ENCODE results near the gene PRR29.
"Not testable (repeated sequence)": the region's sequence is repeated elsewhere in the genome, so short reads cannot be mapped to it uniquely, and the experiment has no call there.

Gene PRR29

GRCh38 chr17:64016974-64017373 is 18.8 kb downstream of the PRR29 start:
- no peak for DNase-seq

- DNase-seq: no peak
Measured at GRCh38 chr17:64017381-64017980, 19.3 kb downstream of the PRR29 start.

- DNase-seq: not testable (repeated sequence)
Measured at GRCh38 chr17:64019551-64019961, 21.4 kb downstream of the PRR29 start.

- DNase-seq: no peak
Measured at GRCh38 chr17:64020056-64020766, 22.1 kb downstream of the PRR29 start, which contains the start of gene ICAM2. Gene ICAM2 (minus strand): TSS chr17:64020633. CDS start chr17:64006691, 13,942 bp downstream.

- no peak for DNase-seq
Measured at GRCh38 chr17:64022611-64023063, 24.5 kb downstream of the PRR29 start.

GRCh38 chr17:64024215-64024654 is 26.1 kb downstream of the PRR29 start:
- DNase-seq: no peak

- no peak for DNase-seq
Measured at GRCh38 chr17:64024781-64025731, 26.9 kb downstream of the PRR29 start.

- peak; percentile 80 for DNase-seq
Measured at GRCh38 chr17:64025732-64026294, 27.7 kb downstream of the PRR29 start.

GRCh38 chr17:64028874-64029464 is 30.8 kb downstream of the PRR29 start:
- DNase-seq: peak; percentile 59

GRCh38 chr17:64032081-64032480 is 33.9 kb downstream of the PRR29 start:
- DNase-seq: no peak

- DNase-seq: no peak
Measured at GRCh38 chr17:64036198-64036922, 38.2 kb downstream of the PRR29 start.

- DNase-seq: no peak
Measured at GRCh38 chr17:64037180-64037579, 39.0 kb downstream of the PRR29 start.

GRCh38 chr17:64037802-64038201 is 39.7 kb downstream of the PRR29 start:
- DNase-seq: no peak

GRCh38 chr17:64038331-64039105 is 40.4 kb downstream of the PRR29 start:
- DNase-seq: no peak

GRCh38 chr17:64039106-64039400 is 40.9 kb downstream of the PRR29 start:
- no peak for DNase-seq

GRCh38 chr17:64040206-64040605 is 42.1 kb downstream of the PRR29 start:
- no peak for DNase-seq

GRCh38 chr17:64041912-64042311 is 43.8 kb downstream of the PRR29 start:
- no peak for DNase-seq

- no peak for DNase-seq
Measured at GRCh38 chr17:64042700-64043485, 44.7 kb downstream of the PRR29 start.

GRCh38 chr17:64045176-64045575 is 47.0 kb downstream of the PRR29 start:
- DNase-seq: no peak

GRCh38 chr17:64048805-64049204 is 50.7 kb downstream of the PRR29 start:
- DNase-seq: no peak
